ENCODE data around the gene FAM107A.

The FAM107A gene

DNA sequence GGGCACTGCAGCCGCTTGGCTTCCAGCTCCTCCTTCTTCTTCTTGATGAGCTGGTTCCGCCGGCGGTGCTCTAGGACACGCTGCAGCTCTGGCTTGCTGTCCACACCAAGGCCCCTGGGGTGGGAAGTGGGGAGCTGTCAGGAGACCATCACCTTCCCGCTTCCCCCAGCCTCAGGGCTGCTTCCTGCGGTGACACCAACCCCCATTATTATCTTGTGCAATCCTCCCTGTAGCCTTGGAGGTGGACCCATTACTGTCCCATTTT, 10.0 kb downstream of the FAM107A start:
- no peak for TF ChIP-seq GABPA (IDR thresholded peaks at IDR 0.05; ENCODE audit: low read depth)
- TF ChIP-seq, protein P1, sequence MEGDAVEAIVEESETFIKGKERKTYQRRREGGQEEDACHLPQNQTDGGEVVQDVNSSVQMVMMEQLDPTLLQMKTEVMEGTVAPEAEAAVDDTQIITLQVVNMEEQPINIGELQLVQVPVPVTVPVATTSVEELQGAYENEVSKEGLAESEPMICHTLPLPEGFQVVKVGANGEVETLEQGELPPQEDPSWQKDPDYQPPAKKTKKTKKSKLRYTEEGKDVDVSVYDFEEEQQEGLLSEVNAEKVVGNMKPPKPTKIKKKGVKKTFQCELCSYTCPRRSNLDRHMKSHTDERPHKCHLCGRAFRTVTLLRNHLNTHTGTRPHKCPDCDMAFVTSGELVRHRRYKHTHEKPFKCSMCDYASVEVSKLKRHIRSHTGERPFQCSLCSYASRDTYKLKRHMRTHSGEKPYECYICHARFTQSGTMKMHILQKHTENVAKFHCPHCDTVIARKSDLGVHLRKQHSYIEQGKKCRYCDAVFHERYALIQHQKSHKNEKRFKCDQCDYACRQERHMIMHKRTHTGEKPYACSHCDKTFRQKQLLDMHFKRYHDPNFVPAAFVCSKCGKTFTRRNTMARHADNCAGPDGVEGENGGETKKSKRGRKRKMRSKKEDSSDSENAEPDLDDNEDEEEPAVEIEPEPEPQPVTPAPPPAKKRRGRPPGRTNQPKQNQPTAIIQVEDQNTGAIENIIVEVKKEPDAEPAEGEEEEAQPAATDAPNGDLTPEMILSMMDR (IDR thresholded peaks at IDR 0.05; ENCODE audit: insufficient read depth, low read length) = no peak
- no peak for TF ChIP-seq SPI1 (IDR thresholded peaks at IDR 0.05; ENCODE audit: borderline replicate concordance, low read depth)
- H3K27ac ChIP-seq (replicated peaks) = no peak overlapping the region
- DNase-seq (ENCODE audit: low read depth in 1 of 2, low spot score in 1 of 2) = no peak
- H3K4me3 ChIP-seq (replicated peaks; ENCODE audit: insufficient read depth, low read length) = no peak overlapping the region
- H3K27me3 ChIP-seq (ENCODE audit: insufficient read depth, poor library complexity, severe bottlenecking) = no peaks in the 10 kb centered on the region

DNA sequence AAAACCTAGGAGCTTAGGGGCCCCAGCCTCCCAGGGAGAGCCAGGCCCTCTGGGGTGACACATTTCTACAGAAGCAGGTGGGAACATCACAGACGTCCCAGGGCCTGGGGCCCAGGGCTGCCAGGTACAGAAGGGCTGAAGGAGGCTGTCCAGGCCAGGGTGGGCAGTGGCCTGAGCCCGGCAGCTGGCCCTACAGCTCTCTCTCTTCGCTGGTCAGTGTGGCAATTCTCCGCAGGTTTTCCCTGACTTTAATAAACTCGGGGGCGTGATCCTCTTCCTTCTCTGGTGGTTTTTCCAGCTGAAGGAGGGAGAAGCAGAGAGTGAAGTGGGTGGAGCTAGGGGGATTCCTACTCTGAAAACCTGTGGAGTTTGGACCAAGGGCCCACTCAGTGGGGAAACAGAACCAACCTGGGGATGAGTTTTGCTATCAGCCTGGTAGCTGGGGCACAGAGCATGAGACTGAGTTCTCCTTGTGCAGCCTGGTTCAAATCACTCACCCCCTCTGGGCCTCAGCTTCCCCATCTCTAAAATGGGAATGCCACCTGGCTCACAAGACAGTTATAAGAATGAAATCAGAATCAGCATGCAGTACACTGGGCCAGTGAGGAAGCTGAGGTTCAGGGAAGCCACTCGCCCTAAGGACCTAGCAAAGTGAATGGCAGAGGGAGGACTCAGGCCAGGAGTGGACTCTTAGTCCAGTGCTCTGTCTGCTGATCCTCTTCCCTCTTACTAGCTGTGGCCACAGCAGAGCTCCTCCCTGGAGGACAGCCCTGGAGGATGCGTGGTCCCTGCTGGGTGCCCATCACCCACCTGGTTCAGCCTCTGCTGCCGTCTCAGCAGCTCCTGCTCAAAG, 10.6 kb downstream of the FAM107A start:
- Histone ChIP-seq H3K27me3 (ENCODE audit: insufficient read depth, poor library complexity, severe bottlenecking) (no peaks in the 10 kb centered on the region), H3K27ac (replicated peaks) (no peak overlapping the region), H3K4me3 (replicated peaks; ENCODE audit: insufficient read depth, low read length) (no peak overlapping the region)
- TF ChIP-seq, protein P1 (IDR thresholded peaks at IDR 0.05; ENCODE audit: insufficient read depth, low read length) = no peak
- TF ChIP-seq SPI1 (IDR thresholded peaks at IDR 0.05; ENCODE audit: borderline replicate concordance, low read depth) (no peak), GABPA (IDR thresholded peaks at IDR 0.05; ENCODE audit: low read depth) (no peak), POLR2AphosphoS5 (IDR thresholded peaks at IDR 0.05; ENCODE audit: low read depth) (no peak)
- TF ChIP-seq, protein P2, sequence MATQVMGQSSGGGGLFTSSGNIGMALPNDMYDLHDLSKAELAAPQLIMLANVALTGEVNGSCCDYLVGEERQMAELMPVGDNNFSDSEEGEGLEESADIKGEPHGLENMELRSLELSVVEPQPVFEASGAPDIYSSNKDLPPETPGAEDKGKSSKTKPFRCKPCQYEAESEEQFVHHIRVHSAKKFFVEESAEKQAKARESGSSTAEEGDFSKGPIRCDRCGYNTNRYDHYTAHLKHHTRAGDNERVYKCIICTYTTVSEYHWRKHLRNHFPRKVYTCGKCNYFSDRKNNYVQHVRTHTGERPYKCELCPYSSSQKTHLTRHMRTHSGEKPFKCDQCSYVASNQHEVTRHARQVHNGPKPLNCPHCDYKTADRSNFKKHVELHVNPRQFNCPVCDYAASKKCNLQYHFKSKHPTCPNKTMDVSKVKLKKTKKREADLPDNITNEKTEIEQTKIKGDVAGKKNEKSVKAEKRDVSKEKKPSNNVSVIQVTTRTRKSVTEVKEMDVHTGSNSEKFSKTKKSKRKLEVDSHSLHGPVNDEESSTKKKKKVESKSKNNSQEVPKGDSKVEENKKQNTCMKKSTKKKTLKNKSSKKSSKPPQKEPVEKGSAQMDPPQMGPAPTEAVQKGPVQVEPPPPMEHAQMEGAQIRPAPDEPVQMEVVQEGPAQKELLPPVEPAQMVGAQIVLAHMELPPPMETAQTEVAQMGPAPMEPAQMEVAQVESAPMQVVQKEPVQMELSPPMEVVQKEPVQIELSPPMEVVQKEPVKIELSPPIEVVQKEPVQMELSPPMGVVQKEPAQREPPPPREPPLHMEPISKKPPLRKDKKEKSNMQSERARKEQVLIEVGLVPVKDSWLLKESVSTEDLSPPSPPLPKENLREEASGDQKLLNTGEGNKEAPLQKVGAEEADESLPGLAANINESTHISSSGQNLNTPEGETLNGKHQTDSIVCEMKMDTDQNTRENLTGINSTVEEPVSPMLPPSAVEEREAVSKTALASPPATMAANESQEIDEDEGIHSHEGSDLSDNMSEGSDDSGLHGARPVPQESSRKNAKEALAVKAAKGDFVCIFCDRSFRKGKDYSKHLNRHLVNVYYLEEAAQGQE (IDR thresholded peaks at IDR 0.05; ENCODE audit: insufficient replicate concordance, low read depth) = no peak
- DNase-seq (ENCODE audit: low read depth in 1 of 2, low spot score in 1 of 2) = no peak

DNA sequence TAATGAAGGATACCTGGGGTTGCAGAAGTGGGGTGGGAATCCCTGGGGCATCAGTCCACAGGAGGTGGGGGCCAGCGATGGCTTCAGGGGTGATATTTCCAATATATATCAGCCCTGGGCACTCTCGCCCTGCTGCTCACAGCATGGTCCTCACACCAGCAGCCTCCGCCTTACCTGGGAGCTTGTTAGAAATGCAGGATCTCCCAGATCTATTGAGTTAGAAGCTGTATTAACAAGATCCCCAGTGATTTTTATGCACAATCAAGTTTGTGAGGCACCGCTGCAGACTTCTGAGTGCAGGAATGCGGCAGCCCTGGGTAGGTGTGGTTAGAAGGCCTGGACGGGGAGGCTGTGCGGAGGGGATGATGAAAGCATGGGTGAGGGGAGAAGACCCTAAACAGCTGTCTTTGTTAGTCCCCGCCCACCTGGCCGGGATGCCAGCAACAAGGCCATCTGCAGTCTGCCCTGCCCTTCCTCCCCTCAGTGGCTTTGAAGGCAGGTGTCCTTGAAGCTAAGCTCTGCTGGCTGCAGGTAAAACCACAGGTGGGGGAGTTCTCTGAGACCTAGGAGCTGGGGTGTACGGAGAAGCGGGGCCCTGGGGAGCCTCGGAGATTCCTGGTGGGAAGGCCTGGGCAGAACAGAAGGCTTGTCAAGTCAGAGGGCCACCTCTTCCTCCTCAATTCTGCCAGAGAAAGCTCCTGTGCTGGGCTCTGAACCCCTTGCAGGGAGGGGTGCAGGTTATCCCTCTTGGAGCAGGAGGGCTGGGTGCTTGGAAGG, 11.4 kb downstream of the FAM107A start:
- Histone ChIP-seq H3K27me3 (ENCODE audit: insufficient read depth, poor library complexity, severe bottlenecking) (no peaks in the 10 kb centered on the region), H3K4me3 (replicated peaks; ENCODE audit: insufficient read depth, low read length) (no peak overlapping the region), H3K27ac (replicated peaks) (no peak overlapping the region)
- DNase-seq (ENCODE audit: low read depth in 1 of 2, low spot score in 1 of 2) = no peak
- TF ChIP-seq POLR2AphosphoS5 (IDR thresholded peaks at IDR 0.05; ENCODE audit: low read depth) (no peak), SPI1 (IDR thresholded peaks at IDR 0.05; ENCODE audit: borderline replicate concordance, low read depth) (no peak), GABPA (IDR thresholded peaks at IDR 0.05; ENCODE audit: low read depth) (no peak)
- TF ChIP-seq, protein P2 (IDR thresholded peaks at IDR 0.05; ENCODE audit: insufficient replicate concordance, low read depth) = no peak
- TF ChIP-seq, protein P1 (IDR thresholded peaks at IDR 0.05; ENCODE audit: insufficient read depth, low read length) = no peak
